BLaER1 treated with 17β-estradiol and CSF1 and Interleukin-3, amounts not matched to agents 10 nM and 100 nM (cell line): ENCODE data around the gene AP1S1.
A peak's percentile ranks its signal among the peaks of the same experiment; 100 is the strongest.

ENCODE experiments used
- H3K27ac ChIP-seq, 11 experiments: shearing (Covaris generic); formaldehyde crosslinking; 2 replicates each; pipeline ENCODE4 v1.8.1; 2022
- H3K27me3 ChIP-seq, 11 experiments: shearing (Covaris generic); formaldehyde crosslinking; 2 replicates each; pipeline ENCODE4 v1.8.1; 2022
- H3K36me3 ChIP-seq, 11 experiments: shearing (Covaris generic); formaldehyde crosslinking; 2 replicates each; pipeline ENCODE4 v1.8.1; 2022
- H3K4me1 ChIP-seq, 10 experiments: shearing (Covaris generic); formaldehyde crosslinking; 2 replicates each; pipeline ENCODE4 v1.8.1; 2022
- H3K4me2 ChIP-seq, 11 experiments: shearing (Covaris generic); formaldehyde crosslinking; 2 replicates each; pipeline ENCODE4 v1.8.1; 2022
- H3K4me3 ChIP-seq, 10 experiments: shearing (Covaris generic); formaldehyde crosslinking; 2 replicates each; pipeline ENCODE4 v1.8.1; 2022
- H3K9ac ChIP-seq, 11 experiments: shearing (Covaris generic); formaldehyde crosslinking; 2 replicates each; pipeline ENCODE4 v1.8.1; 2022
- H3K9me3 ChIP-seq, 11 experiments: shearing (Covaris generic); formaldehyde crosslinking; replicated peaks in 1 of 11; 2 replicates each; pipeline ENCODE4 v1.8.1; 2022
- H4K20me1 ChIP-seq, 11 experiments: shearing (Covaris generic); formaldehyde crosslinking; 2 replicates each; pipeline ENCODE4 v1.8.1; 2022
- Cebpa-rat ChIP-seq, 11 experiments: shearing (Covaris generic); IDR thresholded peaks; 2 replicates each; pipeline ENCODE4 v1.8.1; 2022

The AP1S1 gene

GRCh38 chr7:101160910-101161309 lies 6.6 kb downstream of the AP1S1 start:
- no peaks in the 10 kb centered on the region for H3K9me3 ChIP-seq
- H3K9ac ChIP-seq: no peak overlapping the region
- peak overlapping the region in 8 of 11 experiments; percentile 89 to 100 (median 100); a peak in 15 of 22 replicates for H3K4me2 ChIP-seq
- peaks cover 0 to 63% (median 18%) of the 10 kb centered on the region in 11 experiments; a peak in 21 of 22 replicates for H4K20me1 ChIP-seq
- peaks cover 17 to 23% (median 19%) of the 10 kb centered on the region in 11 experiments for H3K27me3 ChIP-seq
- no peak overlapping the region for H3K4me3 ChIP-seq
- peaks cover 23 to 44% (median 37%) of the 10 kb centered on the region in 11 experiments for H3K36me3 ChIP-seq
- no peak for TF ChIP-seq Cebpa-rat (IDR thresholded peaks at IDR 0.05)
- peaks cover 41 to 75% (median 70%) of the 10 kb centered on the region in 10 experiments for H3K4me1 ChIP-seq
- no peak overlapping the region for H3K27ac ChIP-seq

DNA sequence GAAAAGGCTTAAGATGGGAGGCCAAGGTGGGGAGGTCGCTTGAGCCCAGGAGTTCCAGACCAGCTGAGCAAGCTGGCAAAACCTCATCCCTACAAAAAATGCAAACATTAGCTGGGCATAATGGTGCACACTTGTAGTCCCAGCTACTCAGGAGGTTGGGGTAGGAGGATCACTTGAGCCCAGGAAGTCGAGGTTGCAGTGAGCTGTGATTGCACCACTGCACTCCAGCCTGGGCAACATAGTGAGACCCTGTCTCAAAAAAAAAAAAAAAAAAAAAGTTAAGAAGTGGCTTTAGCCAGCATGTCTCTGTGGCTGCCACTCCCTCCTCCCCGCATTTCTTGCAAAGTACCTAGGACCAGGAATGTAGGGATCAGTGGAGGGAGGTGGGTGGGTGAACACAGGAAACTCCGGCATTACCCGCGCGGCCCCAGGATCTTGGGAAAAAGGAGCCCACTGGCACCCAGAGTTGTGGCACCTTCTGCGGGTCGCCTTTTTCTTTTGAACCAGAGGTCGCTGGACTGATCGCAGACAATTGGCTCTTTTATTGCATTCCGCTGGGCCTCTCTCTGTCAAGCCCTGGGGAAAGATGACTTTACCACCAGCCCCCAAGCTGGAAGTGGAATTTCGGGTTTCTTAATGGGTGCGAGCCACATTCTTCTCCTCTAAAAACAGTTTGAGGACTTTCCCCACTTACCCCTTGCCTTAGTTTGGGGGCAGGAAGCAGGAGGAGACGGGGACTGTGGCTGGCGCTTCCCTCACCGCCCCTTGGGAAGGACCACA lies 7.6 kb downstream of the AP1S1 start:
- H3K9me3 ChIP-seq: no peaks in the 10 kb centered on the region
- TF ChIP-seq Cebpa-rat (IDR thresholded peaks at IDR 0.05): no peak
- peaks cover 23 to 38% (median 33%) of the 10 kb centered on the region in 11 experiments for H3K36me3 ChIP-seq
- peak overlapping the region; percentile 12 to 80 (median 75); a peak in 19 of 22 replicates for H3K9ac ChIP-seq
- H3K4me2 ChIP-seq: peak overlapping the region; percentile 89 to 100 (median 99)
- H3K4me1 ChIP-seq: peaks cover 38 to 73% (median 69%) of the 10 kb centered on the region in 10 experiments
- peaks cover 22 to 32% (median 28%) of the 10 kb centered on the region in 11 experiments for H3K27me3 ChIP-seq
- peak overlapping the region in 10 of 11 experiments; percentile 30 to 90 (median 78); a peak in 20 of 22 replicates for H3K27ac ChIP-seq
- H4K20me1 ChIP-seq: peaks cover 0 to 53% (median 17%) of the 10 kb centered on the region in 11 experiments; a peak in 21 of 22 replicates
- H3K4me3 ChIP-seq: peak overlapping the region; percentile 52 to 75 (median 64); a peak in 19 of 20 replicates

DNA sequence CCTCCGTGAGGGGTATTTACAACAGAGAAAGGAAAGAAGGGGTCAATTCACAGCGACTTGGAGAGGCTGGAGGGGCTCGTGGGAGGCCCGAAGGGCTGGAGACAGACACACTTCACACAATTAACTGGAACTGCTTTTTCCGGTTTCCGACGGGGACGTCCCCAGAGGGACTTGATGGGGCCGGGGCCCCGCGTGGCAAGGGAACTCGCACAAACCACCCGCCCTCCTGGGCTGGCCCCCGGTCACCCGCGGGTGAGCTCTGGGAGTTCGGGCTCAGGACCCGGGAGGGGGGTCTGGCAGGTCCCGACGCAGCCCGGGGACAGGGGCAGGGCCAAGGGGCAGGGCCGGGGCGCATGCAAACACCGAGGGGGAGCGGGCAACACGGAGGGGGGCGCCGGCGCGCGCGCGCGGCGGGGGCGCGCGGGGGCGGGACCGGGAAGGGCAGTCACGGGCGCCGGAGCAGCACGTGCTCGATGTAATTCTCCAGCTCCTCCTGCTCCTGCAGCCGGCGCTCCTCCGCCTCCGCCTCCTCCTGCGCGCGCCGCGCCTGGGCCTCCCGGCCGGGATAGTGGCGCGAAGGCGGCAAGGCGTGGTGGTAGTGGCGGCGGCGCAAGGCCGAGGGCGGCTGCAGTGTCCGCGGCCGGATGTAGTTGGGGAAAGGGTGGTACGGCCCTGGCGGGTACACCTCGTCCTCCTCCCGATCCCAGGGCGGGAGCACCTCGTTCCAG lies 8.4 kb downstream of the AP1S1 start:
- H3K9me3 ChIP-seq: no peaks in the 10 kb centered on the region
- peak overlapping the region in 10 of 11 experiments; percentile 30 to 90 (median 78); a peak in 20 of 22 replicates for H3K27ac ChIP-seq
- H3K4me2 ChIP-seq: peak overlapping the region; percentile 89 to 100 (median 99)
- H3K9ac ChIP-seq: peak overlapping the region; percentile 12 to 80 (median 75); a peak in 20 of 22 replicates
- peaks cover 0 to 45% (median 16%) of the 10 kb centered on the region in 11 experiments; a peak in 21 of 22 replicates for H4K20me1 ChIP-seq
- H3K36me3 ChIP-seq: peaks cover 15 to 29% (median 24%) of the 10 kb centered on the region in 11 experiments; a peak in 21 of 22 replicates
- TF ChIP-seq Cebpa-rat (IDR thresholded peaks at IDR 0.05): no peak
- H3K27me3 ChIP-seq: peaks cover 31 to 40% (median 36%) of the 10 kb centered on the region in 11 experiments
- H3K4me3 ChIP-seq: peak overlapping the region; percentile 52 to 75 (median 64)
- peaks cover 43 to 81% (median 75%) of the 10 kb centered on the region in 10 experiments for H3K4me1 ChIP-seq

DNA sequence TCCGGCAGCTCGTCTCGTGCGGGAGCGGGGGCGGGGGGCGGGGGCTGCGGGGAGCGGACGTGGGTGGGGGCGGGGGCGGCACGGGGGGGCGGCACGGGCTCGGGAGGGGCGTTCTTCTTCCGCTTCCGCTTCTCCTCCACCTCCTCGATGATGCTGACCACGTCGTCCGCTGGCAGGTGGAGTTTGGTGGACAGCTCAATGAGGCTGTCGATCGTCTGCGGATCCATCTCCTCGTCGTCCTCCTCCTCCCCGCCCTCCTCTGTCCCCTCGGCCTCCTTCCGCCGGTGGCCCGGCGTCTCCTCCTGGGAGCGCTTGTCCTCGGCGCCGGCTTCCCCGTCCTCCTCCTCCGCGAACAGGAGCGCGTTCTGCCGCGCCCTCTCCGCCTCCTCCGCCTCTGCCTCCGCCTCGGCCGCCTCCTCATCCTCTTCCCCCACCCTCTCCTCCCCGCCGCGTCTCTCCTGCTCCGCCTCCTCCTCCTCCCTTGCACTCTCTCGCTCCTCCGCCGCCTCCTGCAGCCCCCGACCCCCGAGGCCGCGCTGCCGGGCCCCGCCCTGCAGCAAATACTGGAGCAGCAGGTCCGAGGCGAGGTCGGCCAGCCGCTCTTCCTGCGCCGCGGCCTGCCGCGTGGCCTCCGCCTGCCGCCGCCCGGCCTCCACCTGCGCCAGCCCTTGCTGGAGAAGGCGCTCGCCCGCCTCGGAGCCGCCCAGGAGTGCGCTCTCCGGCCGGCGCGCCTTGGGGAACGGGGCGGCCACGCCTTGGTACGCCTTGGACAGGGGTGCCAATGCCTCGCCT lies 9.2 kb downstream of the AP1S1 start:
- Histone ChIP-seq H3K36me3 (peaks cover 7 to 22% (median 17%) of the 10 kb centered on the region in 11 experiments; a peak in 17 of 22 replicates), H3K4me3 (peak overlapping the region; percentile 52 to 75 (median 64)), H3K27me3 (peaks cover 38 to 48% (median 44%) of the 10 kb centered on the region in 11 experiments), H3K4me2 (peak overlapping the region; percentile 90 to 100 (median 99)), H3K9ac (peak overlapping the region; percentile 2 to 80 (median 75); a peak in 20 of 22 replicates), H3K27ac (peak overlapping the region in 9 of 11 experiments; percentile 32 to 90 (median 79); a peak in 17 of 22 replicates), H3K4me1 (peaks cover 46 to 89% (median 82%) of the 10 kb centered on the region in 10 experiments), H4K20me1 (peaks cover 0 to 44% (median 21%) of the 10 kb centered on the region in 11 experiments; a peak in 21 of 22 replicates), H3K9me3 (no peaks in the 10 kb centered on the region)
- no peak for TF ChIP-seq Cebpa-rat (IDR thresholded peaks at IDR 0.05)

- TF ChIP-seq Cebpa-rat (IDR thresholded peaks at IDR 0.05): no peak
- H3K4me3 ChIP-seq: peak overlapping the region; percentile 52 to 75 (median 64)
- H3K27me3 ChIP-seq: peaks cover 46 to 55% (median 52%) of the 10 kb centered on the region in 11 experiments
- H3K4me1 ChIP-seq: peaks cover 54 to 93% (median 86%) of the 10 kb centered on the region in 10 experiments
- H3K27ac ChIP-seq: peak overlapping the region in 3 of 11 experiments; percentile 81 to 87 (median 83); a peak in 6 of 22 replicates
- H3K9ac ChIP-seq: peak overlapping the region in 9 of 11 experiments; percentile 43 to 80 (median 67); a peak in 15 of 22 replicates
- H3K4me2 ChIP-seq: peak overlapping the region; percentile 90 to 100 (median 99)
- peaks cover 0 to 14% (median 12%) of the 10 kb centered on the region in 11 experiments; a peak in 17 of 22 replicates for H3K36me3 ChIP-seq
- H3K9me3 ChIP-seq: no peaks in the 10 kb centered on the region
- peaks cover 0 to 37% (median 21%) of the 10 kb centered on the region in 11 experiments; a peak in 21 of 22 replicates for H4K20me1 ChIP-seq
Measured at GRCh38 chr7:101164071-101164840, 10.0 kb downstream of the AP1S1 start.

DNA sequence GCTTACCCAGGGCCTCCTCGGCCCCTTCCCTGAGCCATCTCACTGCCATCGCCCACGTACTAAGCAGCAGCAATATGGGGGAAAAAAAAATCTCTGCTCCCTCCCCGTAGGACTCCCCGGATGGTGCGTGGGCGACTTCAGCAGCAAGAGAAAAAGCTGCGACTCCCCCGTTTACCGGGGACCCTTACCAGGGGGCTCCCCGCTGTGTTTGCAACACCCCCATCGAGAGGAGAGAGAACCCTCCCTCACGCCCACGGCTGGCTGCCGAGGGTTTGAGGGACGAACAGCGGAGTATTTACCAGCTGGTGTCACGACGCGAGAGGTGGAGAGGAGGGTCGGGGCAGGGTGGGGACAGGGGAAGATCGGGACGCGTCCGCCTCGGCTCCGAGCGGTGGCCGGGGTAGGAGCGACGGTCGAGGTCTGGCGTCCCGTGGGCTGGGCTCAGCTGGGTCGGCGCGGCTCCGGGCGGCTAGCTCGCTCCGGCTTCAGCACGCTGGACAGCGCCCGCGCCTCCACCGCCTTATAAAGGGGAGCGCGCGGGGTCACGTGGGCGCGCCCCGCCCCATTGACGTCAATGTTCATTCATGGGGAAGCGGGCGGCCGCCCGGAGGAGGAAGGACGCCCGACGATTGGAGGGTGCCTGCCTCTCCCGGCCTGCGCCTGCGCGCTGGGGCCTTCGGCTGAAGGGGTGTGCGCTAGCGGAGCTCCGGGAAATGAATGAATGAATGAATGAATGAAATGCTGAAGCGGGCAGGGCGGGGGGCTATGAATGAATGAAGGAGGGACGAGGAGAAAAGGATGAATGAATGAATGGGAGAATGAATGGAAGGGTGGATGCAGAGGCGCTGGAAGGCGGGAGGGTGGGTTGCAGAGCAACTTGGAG lies 11.0 kb downstream of the AP1S1 start, which contains the start of gene VGF:
VGF (minus strand) TSS at position 495 of the 883 bp plus-strand sequence. CDS start 726 bp downstream, outside the sequence.
- Histone ChIP-seq H4K20me1 (peaks cover 0 to 40% (median 22%) of the 10 kb centered on the region in 11 experiments; a peak in 21 of 22 replicates), H3K4me1 (peaks cover 64 to 93% (median 87%) of the 10 kb centered on the region in 10 experiments), H3K9ac (peak within 1 kb of the TSS in 5 of 11 experiments; percentile 4 to 79 (median 34); a peak in 8 of 22 replicates), H3K4me3 (peak within 1 kb of the TSS; percentile 52 to 75 (median 62)), H3K4me2 (peak within 1 kb of the TSS; percentile 90 to 100 (median 99)), H3K9me3 (no peaks in the 10 kb centered on the region), H3K27ac (peak within 1 kb of the TSS in 3 of 11 experiments; percentile 31 to 58 (median 49); a peak in 6 of 22 replicates), H3K36me3 (peaks cover 0 to 4% (median 1%) of the 10 kb centered on the region in 11 experiments; a peak in 7 of 22 replicates), H3K27me3 (peaks cover 57 to 66% (median 62%) of the 10 kb centered on the region in 11 experiments)
- TF ChIP-seq Cebpa-rat (IDR thresholded peaks at IDR 0.05): no peak
